Activated CD4-positive, alpha-beta T cell treated with anti-CD3 and anti-CD28 coated beads, Interleukin-2, amount 10 ng/mL, durations not matched to agents 7 days and 5 days (primary cell): ENCODE results near the gene LMTK2. TPM values are rescaled to one million over a fixed set of nuclear protein-coding genes. Genes with fewer than 3 reads are reported as not detected.
A peak's percentile ranks its signal among the peaks of the same experiment; 100 is the strongest.

Source experiments
- CTCF ChIA-PET: fragments of 350-600 bp; sonication (Branson Sonifier 250); formaldehyde crosslinking; loops from one replicate; lab custom pipeline; 2021; ENCODE audit warnings: antibody characterized with exemption; lab: Charles Lee
- POLR2A ChIA-PET: fragments of 350-600 bp; sonication (Branson Sonifier 250); formaldehyde crosslinking; loops from one replicate; lab custom pipeline; 2021; ENCODE audit warnings: antibody characterized with exemption; lab: Charles Lee
- DNase-seq: peaks from one replicate; pipeline ENCODE4 v3.0.0-alpha.2; 2020
- H3K27ac Mint-ChIP-seq: one replicate; pipeline ENCODE4 v1.8.0; 2021; ENCODE audit warnings: mild to moderate bottlenecking, moderate library complexity, mixed read lengths
- H3K27me3 Mint-ChIP-seq: one replicate; pipeline ENCODE4 v1.8.0; 2021; ENCODE audit warnings: mixed read lengths
- H3K36me3 Mint-ChIP-seq: one replicate; pipeline ENCODE4 v1.8.0; 2021; ENCODE audit warnings: low read depth, mixed read lengths
- H3K4me1 Mint-ChIP-seq: one replicate; pipeline ENCODE4 v1.8.0; 2021; ENCODE audit warnings: mixed read lengths
- H3K4me3 Mint-ChIP-seq: one replicate; pipeline ENCODE4 v1.8.0; 2021; ENCODE audit warnings: mild to moderate bottlenecking, moderate library complexity, mixed read lengths
- H3K9me3 Mint-ChIP-seq: one replicate; pipeline ENCODE4 v1.8.0; 2021; ENCODE audit warnings: mixed read lengths
- total RNA-seq, 2 experiments: library from RNA; stranded (reverse); gene quantifications; one replicate each; pipeline ENCODE4 v1.2.3, GENCODE V29; 2021

The LMTK2 gene
- total RNA-seq, 2 experiments from 2014 or later, result 12.8 to 15.5 TPM

DNA sequence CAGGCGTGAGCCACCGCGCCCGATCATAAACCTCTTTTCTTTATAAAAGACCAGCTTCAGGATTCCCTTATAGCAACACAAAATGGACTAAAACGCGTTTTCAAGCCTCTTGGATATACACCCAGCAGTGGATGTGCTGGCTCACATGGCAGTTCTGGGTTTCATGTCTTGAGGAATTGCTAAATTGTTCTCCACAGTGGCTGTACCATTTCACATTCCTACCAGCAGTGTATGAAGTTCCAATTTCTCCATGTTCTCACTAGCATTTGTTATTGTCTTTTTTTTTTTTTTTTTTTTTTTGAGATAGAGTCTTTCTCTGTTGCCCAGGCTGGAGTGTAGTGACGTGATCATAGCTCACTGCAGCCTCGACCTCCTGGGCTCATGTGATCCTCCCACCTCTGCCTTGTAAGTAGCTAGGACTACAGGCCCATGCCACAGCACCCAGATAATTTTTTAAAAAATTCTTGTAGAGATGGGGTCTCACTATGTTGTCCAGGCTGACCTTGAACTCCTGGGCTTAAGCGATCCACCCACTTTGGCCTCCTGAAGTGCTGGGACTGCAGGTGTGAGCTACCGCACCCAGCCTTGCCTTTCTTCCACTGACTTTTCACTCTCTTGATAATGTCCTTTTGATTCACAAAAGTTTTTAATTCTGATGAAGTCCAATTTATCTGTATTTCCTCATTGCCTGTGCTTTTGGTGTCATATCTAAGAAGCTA, 127.9 kb downstream of the LMTK2 start:
- Mint-ChIP-seq H3K4me1 (no peaks in the 10 kb centered on the region), H3K9me3 (no peaks in the 10 kb centered on the region), H3K27me3 (no peaks in the 10 kb centered on the region), H3K36me3 (peaks cover 34% of the 10 kb centered on the region), H3K27ac (no peak overlapping the region), H3K4me3 (no peak overlapping the region)
- ChIA-PET CTCF (no interaction called here), POLR2A (no interaction called here)
- no peak for DNase-seq

DNA sequence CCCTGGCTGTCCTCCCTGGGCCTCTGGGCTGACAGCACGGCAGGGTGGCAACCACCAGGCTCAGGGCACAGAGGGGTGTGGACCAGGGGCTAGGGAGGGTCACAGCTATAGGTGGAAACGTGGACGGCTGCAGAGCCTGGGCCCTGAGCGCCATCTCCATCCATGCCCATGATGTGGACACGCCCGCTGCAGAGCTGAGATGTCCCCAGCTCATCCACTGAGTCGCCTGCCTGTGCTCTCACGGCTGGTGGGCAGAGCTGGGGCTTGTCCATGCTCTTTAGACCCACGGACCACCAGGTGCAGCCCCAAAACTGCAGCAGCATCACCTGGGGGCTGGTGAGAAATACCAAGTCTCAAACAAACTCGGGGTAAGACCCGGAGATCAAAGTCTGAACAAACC, 129.2 kb downstream of the LMTK2 start:
- ChIA-PET CTCF (no interaction called here), POLR2A (no interaction called here)
- no peaks in the 10 kb centered on the region for H3K27me3 Mint-ChIP-seq
- H3K36me3 Mint-ChIP-seq, result peaks cover 36% of the 10 kb centered on the region
- H3K9me3 Mint-ChIP-seq, result no peaks in the 10 kb centered on the region
- no peak overlapping the region for H3K4me3 Mint-ChIP-seq
- no peaks in the 10 kb centered on the region for H3K4me1 Mint-ChIP-seq
- no peak for DNase-seq
- no peak overlapping the region for H3K27ac Mint-ChIP-seq

DNA sequence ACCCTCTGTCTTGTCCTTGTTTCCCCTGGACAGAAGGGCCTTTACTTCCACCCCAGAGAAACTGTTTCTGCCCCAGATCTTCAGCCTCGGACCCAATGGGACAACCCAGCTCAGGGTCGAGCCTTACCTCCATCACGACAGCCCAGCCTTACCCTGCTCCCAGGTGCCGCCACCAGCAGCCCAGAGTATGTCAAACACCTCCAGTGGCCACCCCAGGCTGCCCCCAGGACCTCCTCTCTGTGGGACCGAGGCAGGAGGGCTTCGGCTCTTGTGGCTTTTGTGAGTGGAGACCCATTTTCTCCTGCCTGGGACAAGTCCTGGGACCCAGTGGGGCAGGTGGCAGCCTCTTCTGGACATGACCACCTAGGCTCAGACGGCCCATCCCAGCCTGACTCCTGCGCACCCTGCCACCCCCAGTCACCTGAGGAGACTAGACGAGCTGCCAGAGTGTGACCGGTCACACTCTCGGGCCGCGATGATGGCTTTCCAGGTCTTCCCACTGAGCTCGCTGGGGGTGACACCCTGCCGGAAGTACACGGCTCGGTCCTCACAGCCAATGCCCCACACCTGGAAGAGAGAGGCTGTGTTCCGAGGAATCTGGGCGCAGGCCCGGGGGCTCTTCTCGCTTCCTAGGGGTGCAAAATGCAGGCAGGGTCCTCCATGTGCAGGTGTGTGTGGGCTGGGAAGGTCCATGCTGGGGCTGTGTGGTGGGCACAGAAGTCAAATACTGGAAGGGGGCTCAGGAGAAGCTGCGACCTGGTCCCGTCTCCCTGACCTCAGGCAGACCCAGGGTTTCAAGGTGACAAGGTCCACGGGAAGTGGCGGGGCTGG, 129.9 kb downstream of the LMTK2 start:
- Mint-ChIP-seq H3K27ac (no peak overlapping the region), H3K4me3 (no peak overlapping the region), H3K4me1 (no peaks in the 10 kb centered on the region), H3K9me3 (no peaks in the 10 kb centered on the region), H3K36me3 (peaks cover 43% of the 10 kb centered on the region), H3K27me3 (no peaks in the 10 kb centered on the region)
- POLR2A ChIA-PET, result no interaction called here
- CTCF ChIA-PET, result no interaction called here
- no peak for DNase-seq

DNA sequence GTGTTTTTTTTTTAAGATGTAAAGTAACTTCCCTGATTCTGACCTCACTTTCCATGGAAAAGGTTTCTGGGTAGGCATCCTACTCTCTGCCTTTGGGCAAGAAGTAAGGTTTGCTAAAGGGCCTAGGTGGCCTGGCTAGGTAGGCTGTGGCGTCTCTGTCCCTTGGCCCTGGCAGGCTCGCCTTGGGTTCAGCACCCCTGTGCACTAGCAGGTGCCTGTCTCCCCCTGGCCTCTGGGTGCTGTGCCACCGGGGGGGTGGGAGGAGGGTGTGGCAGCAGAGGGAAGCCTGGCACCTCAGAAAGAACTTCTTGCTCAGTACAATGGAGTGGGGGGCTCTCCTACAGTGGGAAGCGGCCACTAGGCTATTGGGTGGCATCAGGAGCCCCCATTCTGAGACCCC, 131.4 kb downstream of the LMTK2 start:
- ChIA-PET CTCF (no interaction called here), POLR2A (no interaction called here)
- no peak overlapping the region for H3K4me3 Mint-ChIP-seq
- no peak for DNase-seq
- no peak overlapping the region for H3K27ac Mint-ChIP-seq
- no peaks in the 10 kb centered on the region for H3K4me1 Mint-ChIP-seq
- H3K9me3 Mint-ChIP-seq, result no peaks in the 10 kb centered on the region
- peaks cover 43% of the 10 kb centered on the region for H3K36me3 Mint-ChIP-seq
- H3K27me3 Mint-ChIP-seq, result no peaks in the 10 kb centered on the region

DNA sequence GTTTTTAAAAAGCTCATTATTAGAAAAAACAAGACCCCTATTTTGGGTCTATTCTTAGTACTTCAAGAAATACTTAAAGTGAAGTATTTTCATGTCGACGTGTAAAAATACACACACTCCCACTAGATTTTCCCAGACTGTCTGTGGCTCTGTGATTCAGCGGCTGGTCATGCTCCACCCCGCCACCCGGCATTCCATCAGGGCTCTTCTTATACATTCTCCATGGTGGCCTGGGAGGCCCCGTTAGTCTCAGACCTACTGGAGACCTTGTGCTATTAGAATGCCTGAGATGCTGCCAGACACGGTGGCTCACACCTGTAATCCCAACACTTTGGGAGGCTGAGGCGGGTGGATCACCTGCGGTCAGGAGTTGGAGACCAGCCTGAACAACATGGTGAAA, 132.3 kb downstream of the LMTK2 start:
- no peaks in the 10 kb centered on the region for H3K27me3 Mint-ChIP-seq
- POLR2A ChIA-PET, result no interaction called here
- H3K4me1 Mint-ChIP-seq, result no peaks in the 10 kb centered on the region
- no peaks in the 10 kb centered on the region for H3K9me3 Mint-ChIP-seq
- DNase-seq, result no peak
- CTCF ChIA-PET, result no interaction called here
- H3K36me3 Mint-ChIP-seq, result peaks cover 39% of the 10 kb centered on the region
- no peak overlapping the region for H3K27ac Mint-ChIP-seq
- H3K4me3 Mint-ChIP-seq, result no peak overlapping the region

- no peaks in the 10 kb centered on the region for H3K9me3 Mint-ChIP-seq
- peaks cover 44% of the 10 kb centered on the region for H3K36me3 Mint-ChIP-seq
- H3K27me3 Mint-ChIP-seq, result no peaks in the 10 kb centered on the region
- H3K27ac Mint-ChIP-seq, result peak overlapping the region; percentile 19
- ChIA-PET CTCF (interaction anchor here (1.0 to 1.1 kb wide), 2 partner anchors 10 kb away, joined by 3 read pairs; no protein-coding TSS in a partner anchor), POLR2A (no interaction called here)
- H3K4me1 Mint-ChIP-seq, result no peaks in the 10 kb centered on the region
- DNase-seq, result peak; percentile 30
- H3K4me3 Mint-ChIP-seq, result no peak overlapping the region
Measured at GRCh38 chr7:98240961-98241673, 134.5 kb downstream of the LMTK2 start.

DNA sequence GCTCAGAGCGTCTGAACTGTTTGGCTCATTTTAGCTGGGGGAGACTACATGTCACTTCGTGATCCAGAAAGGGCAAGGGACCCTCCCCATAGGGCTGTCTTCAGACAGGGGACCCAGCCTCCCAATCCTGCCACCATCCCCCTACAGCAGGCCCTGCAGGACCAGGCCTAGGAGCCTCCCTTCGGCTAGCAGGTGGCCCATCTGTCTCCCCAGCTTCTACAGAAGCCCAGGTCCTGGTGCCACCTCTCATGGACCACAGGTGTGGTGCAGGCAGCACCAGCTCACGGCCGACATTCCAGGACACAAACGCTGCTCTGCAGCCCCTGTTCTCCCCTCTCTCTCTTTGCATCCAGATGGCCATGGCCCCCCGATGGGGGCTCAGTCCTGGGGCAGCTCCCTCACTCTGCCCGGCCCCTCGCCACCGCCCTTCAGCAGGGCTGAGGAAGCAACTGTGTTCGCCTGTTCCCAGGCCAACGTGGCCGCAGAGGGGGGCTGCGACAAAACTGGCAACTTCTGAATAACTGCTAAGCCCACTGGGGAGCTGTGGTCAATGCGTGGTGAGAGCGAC, 135.1 kb downstream of the LMTK2 start:
- Mint-ChIP-seq H3K4me1 (no peaks in the 10 kb centered on the region), H3K36me3 (peaks cover 41% of the 10 kb centered on the region), H3K27me3 (no peaks in the 10 kb centered on the region), H3K27ac (no peak overlapping the region), H3K4me3 (no peak overlapping the region), H3K9me3 (no peaks in the 10 kb centered on the region)
- CTCF ChIA-PET, result interaction anchor here (1.1 kb wide), 1 partner anchor 9 kb away, joined by 3 read pairs; no protein-coding TSS in a partner anchor
- POLR2A ChIA-PET, result no interaction called here
- DNase-seq, result no peak

DNA sequence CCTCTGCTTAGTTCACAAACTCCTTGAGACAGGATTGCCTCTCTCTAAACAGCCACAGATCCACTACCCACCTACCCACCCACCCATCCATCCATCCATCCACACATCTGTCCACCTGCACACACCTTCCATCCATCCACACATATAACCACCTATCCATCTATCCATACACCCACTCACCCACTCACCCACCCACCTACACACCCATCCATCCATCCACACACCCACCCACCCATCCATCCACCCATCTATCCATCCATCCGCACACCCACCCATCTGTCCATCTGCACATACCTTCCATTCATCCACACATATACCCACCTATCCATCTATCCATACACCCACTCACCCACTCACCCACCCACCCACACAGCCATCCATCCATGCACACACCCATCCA, 135.7 kb downstream of the LMTK2 start:
- no peak overlapping the region for H3K4me3 Mint-ChIP-seq
- H3K4me1 Mint-ChIP-seq, result peaks cover 2% of the 10 kb centered on the region
- POLR2A ChIA-PET, result no interaction called here
- no peaks in the 10 kb centered on the region for H3K27me3 Mint-ChIP-seq
- H3K36me3 Mint-ChIP-seq, result peaks cover 42% of the 10 kb centered on the region
- H3K27ac Mint-ChIP-seq, result no peak overlapping the region
- CTCF ChIA-PET, result no interaction called here
- no peak for DNase-seq
- H3K9me3 Mint-ChIP-seq, result no peaks in the 10 kb centered on the region

DNA sequence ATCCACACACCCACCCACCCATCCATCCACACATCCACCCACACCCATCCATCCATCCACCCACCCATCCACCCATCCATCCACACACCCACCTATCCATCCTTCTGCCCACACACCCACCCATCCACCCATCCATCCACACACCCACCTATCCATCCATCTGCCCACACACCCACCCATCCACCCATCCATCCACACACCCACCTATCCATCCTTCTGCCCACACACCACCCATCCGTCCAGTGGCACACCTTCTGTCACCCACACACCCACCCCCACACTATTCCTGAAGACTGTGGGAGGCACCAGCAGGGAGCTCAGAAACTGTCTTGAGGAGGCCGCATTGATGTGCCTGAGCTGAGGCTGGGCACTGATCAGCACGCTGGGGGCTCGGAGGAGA, 136.3 kb downstream of the LMTK2 start:
- no peak for DNase-seq
- no peaks in the 10 kb centered on the region for H3K9me3 Mint-ChIP-seq
- H3K4me3 Mint-ChIP-seq, result no peak overlapping the region
- ChIA-PET CTCF (interaction anchor here (2.4 kb wide), 1 partner anchor 11 kb away, joined by 7 read pairs; no protein-coding TSS in a partner anchor), POLR2A (no interaction called here)
- no peak overlapping the region for H3K27ac Mint-ChIP-seq
- peaks cover 43% of the 10 kb centered on the region for H3K36me3 Mint-ChIP-seq
- peaks cover 5% of the 10 kb centered on the region for H3K4me1 Mint-ChIP-seq
- no peaks in the 10 kb centered on the region for H3K27me3 Mint-ChIP-seq

DNA sequence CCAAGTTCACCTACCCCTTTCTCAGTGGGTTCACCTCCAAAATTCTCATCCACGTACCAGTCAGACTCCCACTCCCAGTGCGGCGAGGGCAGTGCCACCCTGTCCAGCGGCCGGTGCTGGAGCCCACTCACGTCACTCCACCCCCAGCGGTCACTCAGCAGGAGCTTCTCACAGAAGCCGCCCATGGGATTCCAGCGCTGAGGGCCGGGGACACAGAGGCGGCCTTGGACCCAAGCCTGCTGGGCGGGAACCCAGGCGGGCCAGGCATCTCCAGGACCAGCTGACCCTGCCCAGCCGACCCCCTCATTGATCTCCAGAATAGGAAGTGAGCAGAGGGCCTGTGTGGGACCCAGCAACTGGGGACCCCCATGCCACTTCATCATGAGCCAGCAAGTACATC, 138.2 kb downstream of the LMTK2 start:
- ChIA-PET POLR2A (no interaction called here), CTCF (interaction anchor here (2.4 kb wide), 1 partner anchor 9 kb away, joined by 7 read pairs; no protein-coding TSS in a partner anchor)
- Mint-ChIP-seq H3K27ac (no peak overlapping the region), H3K27me3 (no peaks in the 10 kb centered on the region), H3K36me3 (peaks cover 46% of the 10 kb centered on the region), H3K4me1 (peaks cover 22% of the 10 kb centered on the region), H3K9me3 (no peaks in the 10 kb centered on the region), H3K4me3 (no peak overlapping the region)
- no peak for DNase-seq

DNA sequence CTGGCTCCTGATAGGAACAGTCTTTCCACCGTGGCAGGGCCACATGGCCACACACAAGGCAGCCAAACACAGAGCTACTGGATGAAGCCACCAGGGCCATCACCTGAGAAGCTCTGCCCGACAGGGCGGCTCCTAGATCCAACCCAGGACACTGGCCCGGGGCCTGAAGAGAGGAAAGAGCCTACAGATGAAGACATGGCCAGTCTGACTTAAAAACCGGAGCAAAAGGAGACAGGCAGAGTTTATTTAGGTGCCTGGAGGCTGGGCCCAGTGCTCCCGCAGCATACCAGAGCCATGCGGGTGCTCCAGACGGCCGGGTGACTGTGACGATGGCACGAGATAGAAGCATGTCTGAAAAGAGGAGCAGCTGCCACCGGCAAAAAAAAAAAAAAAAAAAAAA, 141.5 kb downstream of the LMTK2 start:
- Mint-ChIP-seq H3K27ac (peak overlapping the region; percentile 84), H3K36me3 (peaks cover 44% of the 10 kb centered on the region), H3K4me1 (peaks cover 41% of the 10 kb centered on the region), H3K4me3 (no peak overlapping the region), H3K9me3 (no peaks in the 10 kb centered on the region), H3K27me3 (no peaks in the 10 kb centered on the region)
- POLR2A ChIA-PET, result interaction anchor here (0.6 kb wide), 1 partner anchor 1089 kb away, joined by 4 read pairs; no protein-coding TSS in a partner anchor
- CTCF ChIA-PET, result interaction anchor here (0.6 kb wide), 1 partner anchor 9 kb away, joined by 3 read pairs; no protein-coding TSS in a partner anchor
- no peak for DNase-seq

DNA sequence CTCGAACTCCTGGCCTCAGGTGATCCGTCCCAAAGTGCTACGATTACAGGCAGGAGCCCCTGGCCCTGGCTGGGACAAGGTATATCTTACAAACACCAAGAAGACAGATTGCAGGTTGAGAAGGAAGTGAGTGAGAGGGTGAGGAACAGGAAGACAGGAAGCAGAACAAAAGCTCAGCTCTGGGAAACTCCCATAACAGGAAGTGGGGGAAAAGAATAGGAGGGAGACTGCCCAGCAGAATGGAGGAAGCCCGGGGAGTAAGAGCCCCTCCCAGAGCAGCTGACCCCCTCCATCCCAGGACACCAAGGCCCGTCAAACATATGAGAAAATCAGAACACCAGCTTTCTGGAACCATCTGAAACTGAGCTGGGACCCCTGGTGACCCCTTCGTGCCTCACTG, 142.4 kb downstream of the LMTK2 start:
- POLR2A ChIA-PET, result no interaction called here
- no peaks in the 10 kb centered on the region for H3K9me3 Mint-ChIP-seq
- peaks cover 45% of the 10 kb centered on the region for H3K4me1 Mint-ChIP-seq
- no peak for DNase-seq
- peak overlapping the region; percentile 99 for H3K27ac Mint-ChIP-seq
- H3K27me3 Mint-ChIP-seq, result no peaks in the 10 kb centered on the region
- H3K36me3 Mint-ChIP-seq, result peaks cover 43% of the 10 kb centered on the region
- H3K4me3 Mint-ChIP-seq, result peak overlapping the region; percentile 48
- CTCF ChIA-PET, result no interaction called here
